Large intestine (tissue), 12 donors: ENCODE data around the gene MRPL51. TPM values are rescaled to one million over a fixed set of nuclear protein-coding genes. Genes with fewer than 3 reads are reported as not detected.
A peak's percentile ranks its signal among the peaks of the same experiment; 100 is the strongest.

Experiments used
- DNase-seq, 2 donors: peaks; one replicate each; pipeline versions ENCODE4 v3.0.0 to v3.0.0-alpha.2; 2013
- H3K27ac ChIP-seq: one replicate; pipeline ENCODE4 v1.5.1; 2013; ENCODE audit warnings: low read length
- H3K27me3 ChIP-seq: 2 replicates; pipeline ENCODE4 v1.6.1; 2013; ENCODE audit warnings: low read length; ENCODE audit not compliant: control insufficient read depth, insufficient read depth
- H3K36me3 ChIP-seq: 2 replicates; pipeline ENCODE4 v1.6.1; 2013; ENCODE audit warnings: low read length; ENCODE audit not compliant: control insufficient read depth, insufficient read depth
- H3K4me1 ChIP-seq: one replicate; pipeline ENCODE4 v1.6.1; 2013; ENCODE audit warnings: low read length; ENCODE audit not compliant: control insufficient read depth, insufficient read depth
- H3K4me3 ChIP-seq: one replicate; pipeline ENCODE4 v1.5.1; 2013; ENCODE audit warnings: low read length
- H3K9me3 ChIP-seq: one replicate; pipeline ENCODE4 v1.6.1; 2013; ENCODE audit warnings: mild to moderate bottlenecking, low read depth, low read length, moderate library complexity; ENCODE audit not compliant: control insufficient read depth
- WGBS: methylation state at CpG from one replicate; pipeline ENCODE4 v1.1.5; 2013; ENCODE audit warnings: low lambda C conversion rate; ENCODE audit not compliant: insufficient coverage; 5-methylcytosine and 5-hydroxymethylcytosine counted together
- long read RNA-seq, 11 donors: transcript quantifications; one replicate each; lab custom pipeline, GENCODE V29; 2026
- polyA plus RNA-seq: library from polyadenylated mRNA; unstranded; fragments of 120-200 nt; gene quantifications from one replicate; pipeline ENCODE4 v1.2.1, GENCODE V29; 2013

Gene MRPL51
- 103 TPM for polyA plus RNA-seq
- long read RNA-seq, donor 1, transcript MRPL51-201 (3 exons, 1,234 nt) = major isoform, 49 of 57 reads
- long read RNA-seq, donor 1, partial matches to known transcripts = 0 of 57 reads
- long read RNA-seq, donor 1, other reads (novel, unspliced or antisense) = 0 of 57 reads
- long read RNA-seq, donor 2, transcript MRPL51-201 (3 exons, 1,234 nt) = major isoform, 123 of 182 reads
- long read RNA-seq, donor 2, transcript MRPL51-202 (3 exons, 601 nt) = minor isoform, 6 of 182 reads
- long read RNA-seq, donor 2, transcript MRPL51-203 (2 exons, 501 nt) = minor isoform, 5 of 182 reads
- long read RNA-seq, donor 2, partial matches to known transcripts = 47 of 182 reads
- long read RNA-seq, donor 2, other reads (novel, unspliced or antisense) = 0 of 182 reads
- long read RNA-seq, donor 3 = 0 reads
- long read RNA-seq, donor 4, transcript MRPL51-201 (3 exons, 1,234 nt) = major isoform, 15 of 16 reads
- long read RNA-seq, donor 4, partial matches to known transcripts = 0 of 16 reads
- long read RNA-seq, donor 4, other reads (novel, unspliced or antisense) = 0 of 16 reads
- long read RNA-seq, donor 5, transcript MRPL51-201 (3 exons, 1,234 nt) = major isoform, 56 of 62 reads
- long read RNA-seq, donor 5, partial matches to known transcripts = 0 of 62 reads
- long read RNA-seq, donor 5, other reads (novel, unspliced or antisense) = 0 of 62 reads
- long read RNA-seq, donor 6, transcript MRPL51-201 (3 exons, 1,234 nt) = major isoform, 44 of 71 reads
- long read RNA-seq, donor 6, transcript MRPL51-205 (3 exons, 814 nt) = minor isoform, 5 of 71 reads
- long read RNA-seq, donor 6, partial matches to known transcripts = 15 of 71 reads
- long read RNA-seq, donor 6, other reads (novel, unspliced or antisense) = 0 of 71 reads
- long read RNA-seq, donor 7, transcript MRPL51-201 (3 exons, 1,234 nt) = major isoform, 55 of 68 reads
- long read RNA-seq, donor 7, partial matches to known transcripts = 5 of 68 reads
- long read RNA-seq, donor 7, other reads (novel, unspliced or antisense) = 0 of 68 reads
- long read RNA-seq, donor 8, transcript MRPL51-201 (3 exons, 1,234 nt) = major isoform, 131 of 152 reads
- long read RNA-seq, donor 8, transcript MRPL51-205 (3 exons, 814 nt) = minor isoform, 10 of 152 reads
- long read RNA-seq, donor 8, transcript MRPL51-202 (3 exons, 601 nt) = minor isoform, 6 of 152 reads
- long read RNA-seq, donor 8, partial matches to known transcripts = 0 of 152 reads
- long read RNA-seq, donor 8, other reads (novel, unspliced or antisense) = 0 of 152 reads
- long read RNA-seq, donor 9, transcript MRPL51-205 (3 exons, 814 nt) = minor isoform, 8 of 102 reads
- long read RNA-seq, donor 9, transcript MRPL51-201 (3 exons, 1,234 nt) = major isoform, 86 of 102 reads
- long read RNA-seq, donor 9, partial matches to known transcripts = 0 of 102 reads
- long read RNA-seq, donor 9, other reads (novel, unspliced or antisense) = 0 of 102 reads
- long read RNA-seq, donor 10, transcript MRPL51-201 (3 exons, 1,234 nt) = major isoform, 82 of 89 reads
- long read RNA-seq, donor 10, partial matches to known transcripts = 0 of 89 reads
- long read RNA-seq, donor 10, other reads (novel, unspliced or antisense) = 0 of 89 reads
- long read RNA-seq, donor 11, transcript MRPL51-201 (3 exons, 1,234 nt) = major isoform, 71 of 118 reads
- long read RNA-seq, donor 11, transcript MRPL51-202 (3 exons, 601 nt) = minor isoform, 5 of 118 reads
- long read RNA-seq, donor 11, partial matches to known transcripts = 39 of 118 reads
- long read RNA-seq, donor 11, other reads (novel, unspliced or antisense) = 0 of 118 reads

- peak; percentile 92 to 98 for DNase-seq
- Histone ChIP-seq H3K36me3 (peaks cover 12% of the 10 kb centered on the region), H3K4me1 (peaks cover 14% of the 10 kb centered on the region), H3K27me3 (no peaks in the 10 kb centered on the region), H3K27ac (peak within 1 kb of the TSS; percentile 98), H3K4me3 (peak within 1 kb of the TSS; percentile 87), H3K9me3 (no peaks in the 10 kb centered on the region)
- no CpG with 5 or more reads among the region's 39 CpGs for WGBS
Measured at GRCh38 chr12:6492838-6493496, at the start of gene MRPL51. TSS of gene MRPL51 (minus strand) at chr12:6493262. CDS start at chr12:6493136, 126 bp downstream.

- peaks cover 25% of the 10 kb centered on the region for H3K36me3 ChIP-seq
- peak; percentile 90 to 98 for DNase-seq
- WGBS = no CpG with 5 or more reads among the region's 13 CpGs
- no peaks in the 10 kb centered on the region for H3K9me3 ChIP-seq
- H3K4me1 ChIP-seq = peaks cover 31% of the 10 kb centered on the region
- H3K27ac ChIP-seq = peak overlapping the region; percentile 94
- H3K27me3 ChIP-seq = no peaks in the 10 kb centered on the region
- H3K4me3 ChIP-seq = no peak overlapping the region
Measured at GRCh38 chr12:6542209-6543009, 49.3 kb upstream of the MRPL51 start.

- no CpG with 5 or more reads among the region's 26 CpGs for WGBS
- Histone ChIP-seq H3K27me3 (no peaks in the 10 kb centered on the region), H3K36me3 (peaks cover 28% of the 10 kb centered on the region), H3K4me1 (peaks cover 34% of the 10 kb centered on the region), H3K27ac (peak overlapping the region; percentile 94), H3K9me3 (no peaks in the 10 kb centered on the region), H3K4me3 (no peak overlapping the region)
- peak in 1 of 2 donors; percentile 63 for DNase-seq
Measured at GRCh38 chr12:6541371-6542165, 48.5 kb upstream of the MRPL51 start.

- peak overlapping the region; percentile 30 for H3K4me3 ChIP-seq
- no CpG with 5 or more reads among the region's 35 CpGs for WGBS
- peak overlapping the region; percentile 94 for H3K27ac ChIP-seq
- DNase-seq = peak; percentile 91 to 97
- H3K9me3 ChIP-seq = no peaks in the 10 kb centered on the region
- peaks cover 33% of the 10 kb centered on the region for H3K36me3 ChIP-seq
- H3K4me1 ChIP-seq = peaks cover 43% of the 10 kb centered on the region
- H3K27me3 ChIP-seq = no peaks in the 10 kb centered on the region
Measured at GRCh38 chr12:6540181-6540877, 47.3 kb upstream of the MRPL51 start.

- H3K9me3 ChIP-seq = no peaks in the 10 kb centered on the region
- H3K27me3 ChIP-seq = no peaks in the 10 kb centered on the region
- no peak for DNase-seq
- peaks cover 33% of the 10 kb centered on the region for H3K36me3 ChIP-seq
- no peak overlapping the region for H3K4me3 ChIP-seq
- WGBS = no CpG with 5 or more reads among the region's 14 CpGs
- H3K4me1 ChIP-seq = peaks cover 43% of the 10 kb centered on the region
- peak overlapping the region; percentile 94 for H3K27ac ChIP-seq
Measured at GRCh38 chr12:6539707-6540134, 46.7 kb upstream of the MRPL51 start.

- Histone ChIP-seq H3K4me1 (peaks cover 43% of the 10 kb centered on the region), H3K36me3 (peaks cover 33% of the 10 kb centered on the region)
- WGBS = no CpG with 5 or more reads among the region's 5 CpGs
Measured at GRCh38 chr12:6539314-6539682, 46.2 kb upstream of the MRPL51 start.

GRCh38 chr12:6538420-6539313, 45.6 kb upstream of the MRPL51 start:
- no CpG with 5 or more reads among the region's 24 CpGs for WGBS
- Histone ChIP-seq H3K4me3 (no peak overlapping the region), H3K4me1 (peaks cover 43% of the 10 kb centered on the region), H3K27me3 (no peaks in the 10 kb centered on the region), H3K36me3 (peaks cover 33% of the 10 kb centered on the region), H3K9me3 (no peaks in the 10 kb centered on the region), H3K27ac (no peak overlapping the region)
- no peak for DNase-seq

More at GRCh38 chr12:6539314-6539682, 46.2 kb upstream of the MRPL51 start:
- Histone ChIP-seq H3K9me3 (no peaks in the 10 kb centered on the region), H3K27ac (no peak overlapping the region), H3K4me3 (no peak overlapping the region), H3K27me3 (no peaks in the 10 kb centered on the region)
- DNase-seq = no peak
